ENCODE data around the gene LYPD5. TPM values are rescaled to one million over a fixed set of nuclear protein-coding genes. Genes with fewer than 3 reads are reported as not detected.
"Not testable (repeated sequence)": the region's sequence is repeated elsewhere in the genome, so short reads cannot be mapped to it uniquely, and the experiment has no call there.

The LYPD5 gene
- total RNA-seq, 1 donor from 2014 or later = 1.3 TPM

DNA sequence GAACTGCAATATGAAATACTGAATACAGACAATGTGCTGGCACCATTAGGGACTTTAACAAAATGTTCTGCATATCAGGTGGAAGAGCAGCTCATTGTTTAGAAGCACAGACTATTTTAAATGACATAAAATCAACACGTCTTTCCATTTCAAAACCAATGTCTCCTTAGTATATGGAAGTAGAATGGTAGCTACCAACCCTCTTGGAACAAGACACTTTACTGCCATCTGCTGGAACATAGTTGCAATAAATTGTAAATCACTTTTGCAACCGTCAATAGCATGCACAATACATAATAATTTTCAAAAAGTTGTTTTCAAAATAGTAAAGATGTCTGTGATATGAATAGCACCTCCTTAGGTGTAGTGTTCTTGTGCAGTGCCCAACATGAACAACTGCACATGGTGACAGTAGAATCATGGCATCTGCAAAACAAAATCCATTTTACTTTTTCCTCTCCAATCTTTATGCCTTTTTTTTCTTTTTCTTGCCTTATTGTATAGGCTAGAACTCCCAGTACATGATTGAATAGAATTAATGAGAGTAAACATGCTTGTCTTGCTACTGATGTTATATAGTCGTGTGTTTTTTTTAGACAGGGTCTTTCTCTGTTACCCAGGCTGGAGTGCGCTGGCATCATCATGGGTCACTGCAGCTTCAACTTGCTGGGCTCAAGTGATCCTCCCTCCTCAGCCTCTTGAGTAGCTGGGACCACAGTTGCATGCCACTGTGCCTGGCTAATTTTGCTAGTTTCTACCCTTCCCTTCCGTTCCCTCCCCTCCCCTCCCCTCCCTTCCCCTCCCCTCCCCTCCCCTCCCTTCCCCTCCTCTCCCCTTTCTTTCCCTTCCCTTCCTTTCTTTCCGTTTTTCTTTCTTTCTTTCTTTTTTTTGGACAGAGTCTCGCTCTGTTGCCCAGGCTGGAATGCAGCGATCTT is 7.8 kb upstream of the LYPD5 start:
- peaks cover 9% of the 10 kb centered on the region for H3K27me3 ChIP-seq (ENCODE audit: low read depth)
- TF ChIP-seq, protein P1, sequence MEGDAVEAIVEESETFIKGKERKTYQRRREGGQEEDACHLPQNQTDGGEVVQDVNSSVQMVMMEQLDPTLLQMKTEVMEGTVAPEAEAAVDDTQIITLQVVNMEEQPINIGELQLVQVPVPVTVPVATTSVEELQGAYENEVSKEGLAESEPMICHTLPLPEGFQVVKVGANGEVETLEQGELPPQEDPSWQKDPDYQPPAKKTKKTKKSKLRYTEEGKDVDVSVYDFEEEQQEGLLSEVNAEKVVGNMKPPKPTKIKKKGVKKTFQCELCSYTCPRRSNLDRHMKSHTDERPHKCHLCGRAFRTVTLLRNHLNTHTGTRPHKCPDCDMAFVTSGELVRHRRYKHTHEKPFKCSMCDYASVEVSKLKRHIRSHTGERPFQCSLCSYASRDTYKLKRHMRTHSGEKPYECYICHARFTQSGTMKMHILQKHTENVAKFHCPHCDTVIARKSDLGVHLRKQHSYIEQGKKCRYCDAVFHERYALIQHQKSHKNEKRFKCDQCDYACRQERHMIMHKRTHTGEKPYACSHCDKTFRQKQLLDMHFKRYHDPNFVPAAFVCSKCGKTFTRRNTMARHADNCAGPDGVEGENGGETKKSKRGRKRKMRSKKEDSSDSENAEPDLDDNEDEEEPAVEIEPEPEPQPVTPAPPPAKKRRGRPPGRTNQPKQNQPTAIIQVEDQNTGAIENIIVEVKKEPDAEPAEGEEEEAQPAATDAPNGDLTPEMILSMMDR (IDR thresholded peaks at IDR 0.05; ENCODE audit: borderline replicate concordance) = peak; percentile 64
- H3K36me3 ChIP-seq = no peaks in the 10 kb centered on the region
- no peak for DNase-seq
- no peaks in the 10 kb centered on the region for H3K4me1 ChIP-seq
- intact Hi-C loops (cut with micrococcal nuclease) = no loop called here
- H3K9me3 ChIP-seq (replicated peaks) = no peaks in the 10 kb centered on the region
- H3K27ac ChIP-seq (replicated peaks) = no peak overlapping the region
- H3K4me3 ChIP-seq = no peak overlapping the region

DNA sequence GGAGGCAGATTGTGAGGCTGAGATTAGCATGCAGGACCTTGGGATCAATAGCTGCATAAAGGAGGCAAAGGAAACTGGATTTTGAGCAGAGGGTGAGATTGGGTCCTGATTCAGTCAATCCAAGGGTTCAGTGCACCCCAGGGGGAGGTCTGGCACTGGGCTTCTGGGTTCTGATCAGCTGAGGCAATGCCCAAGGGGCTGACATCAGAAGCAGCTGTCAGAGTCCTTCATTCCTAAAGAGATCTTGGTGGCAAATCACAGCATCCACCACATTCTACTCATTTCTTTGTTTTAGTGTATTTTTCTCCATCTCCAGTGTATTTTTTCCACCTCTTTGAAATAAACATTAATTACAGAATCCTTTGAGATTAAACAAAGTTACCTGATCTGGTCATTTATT is 5.4 kb upstream of the LYPD5 start:
- intact Hi-C loops (cut with micrococcal nuclease) = no loop called here
- Histone ChIP-seq H3K27me3 (ENCODE audit: low read depth) (peaks cover 9% of the 10 kb centered on the region), H3K4me1 (no peaks in the 10 kb centered on the region), H3K36me3 (no peaks in the 10 kb centered on the region), H3K4me3 (no peak overlapping the region), H3K9me3 (replicated peaks) (no peaks in the 10 kb centered on the region), H3K27ac (replicated peaks) (no peak overlapping the region)
- no peak for DNase-seq
- TF ChIP-seq, protein P1 (IDR thresholded peaks at IDR 0.05; ENCODE audit: borderline replicate concordance) = no peak

DNA sequence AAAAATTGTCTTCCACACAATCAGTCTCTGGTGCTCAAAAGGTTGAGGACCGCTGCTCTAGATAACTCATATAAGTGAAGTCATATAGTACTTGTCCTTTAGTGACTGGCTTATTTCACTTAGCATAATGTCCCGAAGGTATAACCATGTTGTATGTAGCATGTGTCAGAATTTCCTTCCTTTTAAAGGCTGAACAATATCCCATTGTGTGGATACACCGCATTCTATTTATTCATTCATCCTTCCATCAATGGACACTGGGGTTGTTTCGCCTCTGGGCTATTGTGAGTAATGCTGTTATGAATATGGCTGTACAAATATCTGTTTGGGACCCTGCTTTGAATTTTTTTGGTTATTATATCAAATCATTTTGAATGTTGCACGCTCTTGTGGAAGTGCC is 4.6 kb upstream of the LYPD5 start:
- DNase-seq = no peak
- Histone ChIP-seq H3K4me3 (no peak overlapping the region), H3K27ac (replicated peaks) (no peak overlapping the region), H3K36me3 (no peaks in the 10 kb centered on the region), H3K4me1 (no peaks in the 10 kb centered on the region), H3K27me3 (ENCODE audit: low read depth) (peaks cover 9% of the 10 kb centered on the region), H3K9me3 (replicated peaks) (no peaks in the 10 kb centered on the region)
- TF ChIP-seq, protein P1 (IDR thresholded peaks at IDR 0.05; ENCODE audit: borderline replicate concordance) = no peak
- intact Hi-C loops (cut with micrococcal nuclease) = no loop called here

GRCh38 chr19:43806401-43806800 is 4.2 kb upstream of the LYPD5 start:
- intact Hi-C loops (cut with micrococcal nuclease); H3K27ac ChIP-seq (replicated peaks); H3K9me3 ChIP-seq (replicated peaks): not testable (repeated sequence)

DNA sequence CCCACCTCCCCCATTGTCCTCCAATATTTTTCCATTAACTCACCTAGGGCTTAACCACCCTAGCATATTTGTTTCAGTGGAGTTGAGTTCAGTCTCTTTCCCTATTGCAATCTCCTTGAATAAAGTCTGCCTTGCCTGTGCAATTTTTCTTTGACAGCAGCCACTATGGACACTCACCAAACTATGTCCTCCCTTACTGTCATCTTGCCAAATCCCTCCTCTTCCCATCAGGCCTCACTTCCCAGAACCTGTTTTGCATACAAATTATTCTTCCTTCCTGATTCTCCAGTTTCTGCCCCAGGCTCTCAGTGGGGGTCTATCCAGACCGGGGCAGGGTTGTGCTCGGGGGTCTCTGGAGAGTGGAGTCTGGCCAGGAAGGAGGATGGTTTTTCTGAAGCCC is 2.2 kb upstream of the LYPD5 start:
- H3K36me3 ChIP-seq = no peaks in the 10 kb centered on the region
- intact Hi-C loops (cut with micrococcal nuclease) = no loop called here
- H3K9me3 ChIP-seq (replicated peaks) = no peaks in the 10 kb centered on the region
- H3K4me1 ChIP-seq = peaks cover 4% of the 10 kb centered on the region
- H3K27me3 ChIP-seq (ENCODE audit: low read depth) = peaks cover 15% of the 10 kb centered on the region
- no peak for DNase-seq
- TF ChIP-seq, protein P1 (IDR thresholded peaks at IDR 0.05; ENCODE audit: borderline replicate concordance) = no peak
- H3K4me3 ChIP-seq = no peak overlapping the region
- H3K27ac ChIP-seq (replicated peaks) = no peak overlapping the region

More at GRCh38 chr19:43806401-43806800, 4.2 kb upstream of the LYPD5 start:
- H3K36me3 ChIP-seq; DNase-seq; H3K4me1 ChIP-seq; H3K4me3 ChIP-seq; H3K27me3 ChIP-seq (ENCODE audit: low read depth): not testable (repeated sequence)

GRCh38 chr19:43799502-43800142 is 2.6 kb downstream of the LYPD5 start:
- no peaks in the 10 kb centered on the region for H3K36me3 ChIP-seq
- H3K4me3 ChIP-seq = peak overlapping the region; percentile 67
- intact Hi-C loops (cut with micrococcal nuclease) = no loop called here
- H3K4me1 ChIP-seq = peaks cover 17% of the 10 kb centered on the region
- peaks cover 7% of the 10 kb centered on the region for H3K9me3 ChIP-seq (replicated peaks)
- TF ChIP-seq, protein P1 (IDR thresholded peaks at IDR 0.05; ENCODE audit: borderline replicate concordance) = no peak
- H3K27ac ChIP-seq (replicated peaks) = peak overlapping the region; percentile 66
- peaks cover 54% of the 10 kb centered on the region for H3K27me3 ChIP-seq (ENCODE audit: low read depth)
- no peak for DNase-seq

All from left ventricle myocardium inferior (tissue), 1 donor.